GM19463 (cell line): Measurements from ENCODE around the gene SLAMF6.
A peak's percentile ranks its signal among the peaks of the same experiment; 100 is the strongest.
"Not testable (repeated sequence)": the region's sequence is repeated elsewhere in the genome, so short reads cannot be mapped to it uniquely, and the experiment has no call there.

Experiments
- ATAC-seq: cut with Tn5 transposase; IDR thresholded peaks from one replicate; pipeline ENCODE4 v1.9.1; 2021; ENCODE audit warnings: mild to moderate bottlenecking, moderate library complexity; ENCODE audit not compliant: unreplicated experiment

SLAMF6 gene

GRCh38 chr1:160542303-160542945, 19.4 kb upstream of the SLAMF6 start:
- no peak for ATAC-seq

GRCh38 chr1:160541622-160542302, 18.7 kb upstream of the SLAMF6 start:
- ATAC-seq = no peak

- ATAC-seq = no peak
Measured at GRCh38 chr1:160540859-160541233, 17.8 kb upstream of the SLAMF6 start.

DNA sequence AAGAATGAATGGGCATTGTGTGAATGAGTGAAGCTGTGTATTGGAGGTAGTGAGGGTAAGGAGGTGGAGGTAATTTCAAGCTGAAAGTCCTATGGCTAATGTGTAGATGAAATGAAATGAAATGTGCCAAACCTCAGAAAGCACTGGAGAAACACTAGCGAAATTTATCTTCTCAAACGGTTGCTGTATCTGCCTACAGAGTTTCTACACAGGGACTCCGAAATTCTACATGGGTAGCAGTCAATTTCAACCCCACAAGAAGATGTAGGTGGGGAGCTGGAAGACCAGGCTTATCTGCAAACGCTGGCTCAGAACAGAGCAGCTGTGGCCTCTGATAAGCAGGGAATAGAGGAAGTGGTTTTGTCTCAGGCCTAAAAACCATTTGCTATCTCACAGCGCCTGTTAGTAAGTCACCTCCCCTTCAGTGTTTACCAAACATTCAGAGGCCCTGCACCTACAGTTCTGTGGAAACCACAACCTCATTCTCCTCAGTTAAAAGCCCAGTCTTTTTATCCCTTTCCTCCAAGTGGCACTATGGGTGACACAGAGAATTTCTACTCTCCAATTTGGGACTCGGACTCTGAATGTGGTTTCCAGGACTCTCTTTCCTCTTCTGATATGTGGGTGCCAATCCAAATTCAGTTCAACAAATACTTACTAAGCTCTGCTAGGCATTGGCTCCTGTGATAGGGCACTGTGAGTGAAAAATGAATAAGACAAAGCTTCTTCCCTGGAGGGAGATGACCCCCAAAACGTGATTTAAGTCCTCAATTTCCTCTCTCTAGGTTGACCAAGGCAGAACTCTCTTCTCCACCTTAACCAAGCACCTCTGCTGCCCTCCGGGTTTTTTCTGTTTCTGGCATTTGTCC, 17.2 kb upstream of the SLAMF6 start:
- peak; percentile 91 for ATAC-seq

GRCh38 chr1:160539684-160539989, 16.6 kb upstream of the SLAMF6 start:
- no peak for ATAC-seq

DNA sequence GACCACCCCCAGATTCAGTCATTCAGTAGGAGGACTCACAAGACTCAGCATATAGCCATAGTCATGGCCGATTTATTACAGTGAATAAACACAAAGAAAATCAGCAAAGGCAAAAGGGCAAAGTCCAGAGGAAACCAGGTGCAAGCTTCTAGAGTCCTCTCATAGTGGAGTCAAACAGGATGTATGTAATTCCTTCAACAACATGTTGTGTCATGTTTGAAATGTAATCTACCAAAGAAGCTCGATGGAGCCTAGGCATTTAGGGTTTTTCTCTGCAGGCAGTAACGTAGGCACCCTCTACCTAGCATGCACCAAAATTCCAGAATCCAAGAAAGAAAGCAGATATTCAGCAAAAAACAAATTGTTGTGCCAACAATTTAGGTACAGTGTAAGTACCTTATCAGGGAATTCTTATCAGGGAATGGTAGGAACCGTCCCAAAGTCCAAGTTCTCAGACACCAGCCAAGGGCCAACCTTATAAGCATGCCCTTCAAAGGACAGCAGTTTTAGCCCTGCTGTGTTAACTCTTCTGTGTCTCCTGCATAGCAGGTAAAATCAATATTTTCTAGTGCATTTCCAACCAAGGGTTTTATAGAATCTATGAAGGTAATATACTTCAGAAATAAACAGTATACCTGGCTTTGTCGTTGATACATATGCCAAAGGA, 16.1 kb upstream of the SLAMF6 start:
- ATAC-seq = no peak

DNA sequence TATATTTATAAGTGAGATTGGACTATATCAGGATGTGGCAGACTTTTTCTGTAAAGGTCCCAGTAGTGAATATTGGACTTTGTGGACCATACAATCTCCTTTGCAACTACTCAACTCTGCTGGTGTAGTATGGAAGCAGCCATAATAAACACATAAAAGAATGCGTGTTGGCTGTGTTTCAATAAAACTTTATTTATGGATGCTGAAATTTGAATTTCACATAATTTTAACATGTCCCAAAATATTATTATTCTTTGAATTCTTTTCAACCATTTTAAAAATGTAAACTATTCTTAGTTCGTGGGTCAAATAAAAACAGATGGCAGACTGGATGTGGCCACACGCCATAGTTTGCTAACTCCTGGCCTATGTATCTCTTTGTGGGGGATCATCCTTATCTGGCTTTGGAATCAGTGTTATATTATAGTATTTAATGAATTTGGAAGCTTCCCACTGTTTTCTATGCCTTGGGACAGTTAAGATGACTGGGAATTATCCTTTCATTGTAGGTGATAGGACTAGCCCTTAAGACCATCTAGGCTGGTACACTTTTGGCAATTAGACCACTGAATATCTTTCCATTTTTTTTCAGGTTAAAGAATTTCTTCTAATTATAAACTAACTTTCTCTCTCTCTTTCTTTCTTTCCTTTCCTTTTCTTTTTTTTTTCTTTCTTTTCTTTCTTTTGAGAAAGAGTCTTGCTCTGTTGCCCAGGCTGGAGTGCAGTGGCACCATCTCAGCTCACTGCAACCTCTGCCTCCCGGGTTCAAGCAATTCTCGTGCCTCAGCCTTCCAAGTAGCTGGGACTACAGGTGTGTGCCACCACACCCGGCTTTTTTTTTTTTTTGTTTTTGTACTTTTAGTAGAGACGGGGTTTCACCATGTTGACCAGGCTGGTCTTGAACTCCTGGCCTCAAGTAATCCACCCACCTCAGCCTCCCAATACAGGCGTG, 14.9 kb upstream of the SLAMF6 start:
- no peak for ATAC-seq

DNA sequence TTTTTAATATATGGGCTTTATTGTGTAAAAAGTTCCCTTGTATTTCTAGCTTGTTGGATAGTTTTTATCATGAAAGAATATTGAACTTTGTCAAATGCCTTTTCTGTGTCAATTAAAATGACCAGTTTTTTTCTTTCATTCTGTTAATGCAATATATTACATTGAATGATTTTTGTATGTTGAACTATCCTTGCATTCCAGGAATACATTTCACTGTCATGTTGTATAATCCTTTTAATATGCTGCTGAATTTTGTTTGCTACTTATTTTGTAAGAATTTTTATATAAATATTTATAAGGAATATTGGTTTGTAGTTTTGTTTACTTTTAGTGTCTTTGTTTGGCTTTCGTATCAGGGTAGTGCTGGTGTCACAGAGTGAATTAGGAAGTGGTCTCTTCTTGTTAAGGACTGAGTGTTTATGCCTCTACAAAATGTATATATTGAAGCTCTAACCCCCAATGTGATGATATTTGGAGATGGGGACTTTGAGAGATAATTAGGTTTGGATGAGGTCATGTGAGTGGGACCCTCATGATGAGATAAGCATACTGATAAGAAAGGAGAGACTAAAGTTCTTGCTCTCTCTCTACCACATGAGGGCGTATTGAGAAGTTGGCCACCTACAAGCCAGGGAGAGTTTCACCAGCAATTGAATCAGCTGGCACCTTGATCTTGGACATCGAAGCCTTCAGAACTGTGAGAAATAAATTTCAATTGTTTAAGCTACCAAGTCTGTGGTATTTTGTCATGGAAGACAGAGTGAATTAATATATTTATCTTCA, 12.0 kb upstream of the SLAMF6 start:
- ATAC-seq = no peak

- ATAC-seq = not testable (repeated sequence)
Measured at GRCh38 chr1:160532557-160532813, 9.4 kb upstream of the SLAMF6 start.

DNA sequence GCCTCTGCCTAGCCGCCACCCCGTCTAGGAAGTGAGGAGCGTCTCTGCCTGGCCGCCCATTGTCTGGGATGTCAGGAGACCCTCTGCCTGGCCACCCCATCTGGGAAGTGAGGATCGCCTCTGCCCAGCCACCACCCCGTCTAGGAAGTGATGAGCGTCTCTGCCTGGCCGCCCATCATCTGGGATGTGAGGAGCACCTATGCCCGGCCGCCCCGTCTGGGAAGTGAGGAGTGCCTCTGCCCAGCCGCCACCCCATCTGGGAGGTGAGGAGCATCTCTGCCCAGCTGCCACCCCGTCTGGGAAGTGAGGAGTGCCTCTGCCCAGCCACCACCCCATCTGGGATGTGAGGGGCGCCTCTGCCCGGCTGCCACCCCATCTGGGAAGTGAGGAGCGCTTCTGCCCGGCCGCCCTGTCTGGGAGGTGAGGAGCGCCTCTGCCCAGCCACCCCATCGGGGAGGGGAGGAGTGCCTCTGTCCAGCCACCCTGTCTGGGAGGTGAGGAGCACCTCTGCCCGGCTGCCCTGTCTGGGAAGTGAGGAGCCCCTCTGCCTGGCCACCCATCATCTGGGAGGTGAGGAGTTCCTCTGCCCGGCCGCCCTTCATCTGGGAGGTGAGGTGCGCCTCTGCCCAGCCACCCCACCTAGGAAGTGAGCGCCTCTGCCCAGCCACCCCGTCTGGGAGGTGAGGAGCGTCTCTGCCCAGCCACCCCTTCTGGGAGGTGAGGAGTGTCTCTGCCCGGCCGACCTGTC, 8.9 kb upstream of the SLAMF6 start:
- not testable (repeated sequence) for ATAC-seq

DNA sequence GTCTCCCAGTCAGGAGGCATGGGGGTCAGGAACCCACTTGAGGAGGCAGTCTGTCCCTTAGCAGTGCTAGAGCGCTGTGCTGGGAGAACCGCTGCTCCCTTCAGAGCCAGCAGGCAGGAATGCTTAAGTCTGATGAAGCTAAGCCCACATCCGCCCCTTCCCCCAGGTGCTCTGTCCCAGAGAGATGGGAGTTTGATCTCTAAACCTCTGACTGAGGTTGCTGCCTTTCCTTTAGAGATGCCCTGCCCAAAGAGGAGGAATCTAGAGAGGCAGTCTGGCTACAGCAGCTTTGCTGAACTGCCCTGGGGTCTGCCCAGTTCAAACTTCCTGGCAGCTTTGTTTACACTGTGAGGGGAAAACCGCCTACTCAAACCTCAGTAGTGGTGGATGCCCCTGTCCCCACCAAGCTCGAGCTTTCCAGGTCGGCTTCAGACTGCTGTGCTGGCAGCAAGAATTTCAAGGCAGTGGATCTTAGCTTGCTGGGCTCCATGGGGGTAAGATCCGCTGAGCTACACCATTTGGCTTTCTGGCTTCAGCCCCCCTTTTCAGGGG, 6.4 kb upstream of the SLAMF6 start:
- ATAC-seq = not testable (repeated sequence)

DNA sequence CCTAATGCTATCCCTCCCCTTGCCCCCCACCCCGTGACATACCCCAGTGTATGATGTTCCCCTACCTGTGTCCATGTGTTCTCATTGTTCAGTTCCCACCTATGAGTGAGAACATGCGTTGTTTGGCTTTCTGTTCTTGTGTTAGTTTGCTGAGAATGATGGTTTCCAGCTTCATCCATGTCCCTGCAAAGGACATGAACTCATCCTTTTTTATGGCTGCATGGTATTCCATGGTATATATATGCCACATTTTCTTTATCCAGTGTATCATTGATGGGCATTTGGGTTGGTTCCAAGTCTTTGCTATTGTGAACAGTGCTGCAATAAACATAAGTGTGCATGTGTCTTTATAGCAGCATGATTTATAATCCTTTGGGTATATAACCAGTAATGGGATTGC, 734 bp upstream of the SLAMF6 start:
- not testable (repeated sequence) for ATAC-seq

DNA sequence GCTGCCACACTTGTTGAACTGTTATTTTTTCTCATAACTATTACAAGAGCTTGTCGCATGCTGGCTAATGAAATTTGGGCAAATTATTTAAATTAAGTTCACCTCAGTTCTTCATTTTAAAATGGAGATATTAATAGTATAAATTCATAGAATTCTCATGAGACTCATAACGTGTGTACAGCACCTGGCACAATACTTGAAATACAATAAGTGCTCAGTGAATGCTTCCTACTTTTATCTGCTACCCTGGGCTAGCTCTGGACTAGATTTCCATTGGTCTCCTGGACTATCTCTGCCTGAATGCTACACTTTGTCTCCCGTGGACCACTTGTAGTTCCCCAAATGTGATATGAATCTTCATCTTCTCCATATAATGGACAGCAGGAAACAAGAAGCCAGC, 919 bp downstream of the SLAMF6 start:
- ATAC-seq = no peak

DNA sequence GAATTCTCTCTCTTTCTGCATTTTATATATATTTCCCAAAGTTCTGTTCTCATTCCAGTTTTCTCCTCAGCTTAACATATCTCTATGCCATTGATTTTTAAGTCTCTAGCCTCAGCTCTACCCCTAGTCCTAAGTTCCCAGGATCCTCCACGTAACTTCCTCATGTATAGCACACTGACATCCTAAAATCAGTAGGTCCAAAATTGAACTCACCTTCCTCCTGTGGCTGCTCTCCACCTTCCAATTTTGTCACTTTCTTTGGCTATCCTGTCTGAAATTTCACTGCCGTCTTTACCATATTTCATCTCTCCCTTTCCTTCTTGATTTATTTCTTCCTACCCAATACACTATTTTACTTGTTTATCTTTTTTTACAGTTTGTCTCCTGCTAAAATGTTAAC, 1.5 kb downstream of the SLAMF6 start:
- no peak for ATAC-seq

DNA sequence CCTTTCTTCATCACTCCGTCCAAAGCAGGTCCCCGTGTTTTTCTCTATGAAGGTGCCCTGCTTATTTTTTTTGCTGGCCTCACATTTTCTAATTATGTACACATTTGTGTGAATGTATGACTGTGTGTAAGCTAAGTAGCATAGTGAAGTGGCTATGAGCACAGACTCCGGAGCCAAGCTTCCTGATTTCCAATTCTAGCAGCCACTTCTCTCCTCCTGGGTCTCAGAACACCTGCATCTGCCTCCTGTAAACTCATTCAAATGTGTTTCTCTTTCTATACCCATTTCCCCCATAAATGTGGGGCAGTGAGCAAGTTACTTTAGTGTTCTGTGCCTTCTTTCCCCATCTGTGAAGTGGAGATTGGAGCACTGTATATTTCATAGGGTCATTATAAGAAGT, 2.1 kb downstream of the SLAMF6 start:
- ATAC-seq = no peak

- no peak for ATAC-seq
Measured at GRCh38 chr1:160520582-160520981, 2.5 kb downstream of the SLAMF6 start.

DNA sequence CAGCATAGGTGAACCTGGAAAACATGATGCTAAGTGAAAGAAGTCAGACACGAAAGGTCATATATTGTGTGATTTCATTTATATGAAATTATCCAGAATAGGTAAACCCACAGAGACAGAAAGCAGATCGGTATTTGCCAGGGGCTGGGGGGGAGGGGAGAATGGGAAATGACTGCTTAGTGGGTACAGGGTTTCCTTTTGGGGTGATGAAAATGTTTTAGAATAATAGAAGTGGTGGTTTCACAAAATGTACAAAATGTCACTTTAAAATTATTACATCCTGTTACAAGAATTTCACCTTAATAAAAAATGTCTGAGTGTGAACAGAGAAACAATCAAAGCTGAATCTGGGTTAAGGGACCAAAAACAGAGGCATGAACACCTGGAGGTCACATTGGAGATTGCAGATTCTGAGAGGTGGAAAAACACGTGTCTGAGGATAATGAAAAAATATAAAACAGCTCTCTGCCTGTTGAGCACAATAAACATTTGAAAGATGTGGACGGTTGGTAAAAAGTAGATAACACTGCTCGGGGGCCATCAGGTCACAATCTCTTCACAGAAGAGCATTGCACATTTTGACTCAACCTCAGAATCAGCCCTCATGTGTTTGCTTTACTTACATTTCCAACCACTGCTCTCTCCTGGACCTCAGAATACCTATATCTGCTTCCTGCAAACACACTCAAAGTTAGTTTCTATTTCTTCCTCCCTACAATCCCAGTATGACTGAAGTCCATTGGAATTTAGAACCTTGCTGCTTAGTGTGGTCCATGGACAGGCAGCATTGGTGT, 3.2 kb downstream of the SLAMF6 start:
- ATAC-seq = peak; percentile 56

GRCh38 chr1:160517519-160517918, 5.5 kb downstream of the SLAMF6 start:
- not testable (repeated sequence) for ATAC-seq
